ENCODE results near the gene HSBP1L1. TPM values are rescaled to one million over a fixed set of nuclear protein-coding genes. Genes with fewer than 3 reads are reported as not detected.

The HSBP1L1 gene
- total and polyA plus RNA-seq, 2 of the 13 experiments (the other 11 are each of a cell fraction or from before 2014, with no cell fraction given), result 22.6 to 45.1 TPM

DNA sequence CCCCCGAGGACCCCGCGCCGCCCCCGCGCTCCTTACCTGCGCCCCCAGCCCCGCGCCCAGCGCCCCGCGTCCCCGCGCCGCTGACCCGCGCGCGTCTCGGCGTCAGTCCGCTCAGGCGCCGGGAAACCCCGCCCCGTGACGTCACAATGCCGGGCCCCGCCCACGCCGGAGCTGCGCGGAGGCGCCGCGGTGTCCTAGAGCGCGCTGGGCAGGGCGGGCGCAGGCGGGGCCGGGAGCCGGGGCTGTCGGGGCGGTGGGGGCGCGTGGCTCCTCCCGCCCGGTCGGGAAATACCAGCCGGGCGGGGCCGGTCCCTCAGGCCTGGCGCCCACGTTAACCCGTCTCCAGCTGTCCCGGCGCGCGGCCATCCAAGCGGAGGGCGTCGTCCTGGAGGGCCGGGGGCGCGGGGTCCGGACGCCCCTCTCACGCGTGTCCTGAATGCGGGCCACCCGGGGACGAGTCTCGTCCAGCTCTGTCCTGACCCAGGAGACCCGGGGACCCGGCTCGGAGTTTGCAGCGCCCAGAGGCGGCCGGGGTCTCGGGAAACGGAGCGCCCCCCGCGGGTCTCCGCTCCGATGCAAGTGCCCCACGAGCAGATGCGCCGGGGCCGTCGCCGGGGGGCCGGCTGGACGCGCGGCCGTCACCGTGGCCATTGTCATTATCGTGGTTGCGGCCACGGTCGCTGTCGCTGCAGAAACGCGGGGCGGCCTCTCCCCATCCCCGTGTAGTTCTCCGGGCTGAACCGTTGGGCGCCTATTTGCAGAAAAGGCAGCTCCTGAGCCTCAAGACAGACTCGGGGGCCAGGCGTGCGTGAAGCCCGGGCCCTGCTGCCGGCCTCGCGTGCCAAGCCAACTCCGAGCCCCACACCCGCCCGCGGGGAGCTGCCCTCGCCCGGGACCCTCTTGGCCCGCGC is 12.6 kb upstream of the HSBP1L1 start, which contains the start of gene SLC66A2 (continued):
- peak; percentile 75 for TF ChIP-seq RBM39 (IDR thresholded peaks at IDR 0.05; ENCODE audit: low read depth, low read length, poor library complexity, severe bottlenecking)
- TF ChIP-seq MXD3 (CRISPR knock-in tag; IDR thresholded peaks at IDR 0.05), result no peak; the same call in 1 of the 2 replicates
- peak; percentile 45; the same call in 1 of the 2 replicates for TF ChIP-seq ZBTB43 (CRISPR knock-in tag; conservative IDR thresholded peaks at IDR 0.05)
- TF ChIP-seq, protein P1, sequence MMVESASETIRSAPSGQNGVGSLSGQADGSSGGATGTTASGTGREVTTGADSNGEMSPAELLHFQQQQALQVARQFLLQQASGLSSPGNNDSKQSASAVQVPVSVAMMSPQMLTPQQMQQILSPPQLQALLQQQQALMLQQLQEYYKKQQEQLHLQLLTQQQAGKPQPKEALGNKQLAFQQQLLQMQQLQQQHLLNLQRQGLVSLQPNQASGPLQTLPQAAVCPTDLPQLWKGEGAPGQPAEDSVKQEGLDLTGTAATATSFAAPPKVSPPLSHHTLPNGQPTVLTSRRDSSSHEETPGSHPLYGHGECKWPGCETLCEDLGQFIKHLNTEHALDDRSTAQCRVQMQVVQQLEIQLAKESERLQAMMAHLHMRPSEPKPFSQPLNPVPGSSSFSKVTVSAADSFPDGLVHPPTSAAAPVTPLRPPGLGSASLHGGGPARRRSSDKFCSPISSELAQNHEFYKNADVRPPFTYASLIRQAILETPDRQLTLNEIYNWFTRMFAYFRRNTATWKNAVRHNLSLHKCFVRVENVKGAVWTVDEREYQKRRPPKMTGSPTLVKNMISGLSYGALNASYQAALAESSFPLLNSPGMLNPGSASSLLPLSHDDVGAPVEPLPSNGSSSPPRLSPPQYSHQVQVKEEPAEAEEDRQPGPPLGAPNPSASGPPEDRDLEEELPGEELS (CRISPR knock-in tag; IDR thresholded peaks at IDR 0.05), result peak; percentile 27; the same call in 1 of the 2 replicates
- no peak for TF ChIP-seq ELF4 (CRISPR knock-in tag; IDR thresholded peaks at IDR 0.05; ENCODE audit: borderline replicate concordance)
- TF ChIP-seq PATZ1 (CRISPR knock-in tag; IDR thresholded peaks at IDR 0.05), result peak; percentile 92
- peak; percentile 66; the same call in 1 of the 2 replicates for TF ChIP-seq NFKB2 (CRISPR knock-in tag; IDR thresholded peaks at IDR 0.05; ENCODE audit: borderline replicate concordance)
- no peak for TF ChIP-seq SRF (IDR thresholded peaks at IDR 0.05; ENCODE audit: low read depth, low read length)
- TF ChIP-seq ARNT2 (CRISPR knock-in tag; IDR thresholded peaks at IDR 0.05; ENCODE audit: low read depth), result peak; percentile 85; the same call in 1 of the 2 replicates
- no peak for TF ChIP-seq REST (IDR thresholded peaks at IDR 0.05; ENCODE audit: borderline replicate concordance in 1 of 2, low read depth in 1 of 2, low read length in 2 of 2)
- no peak; the same call in 1 of the 2 replicates for TF ChIP-seq ZHX1 (CRISPR knock-in tag; IDR thresholded peaks at IDR 0.05; ENCODE audit: low read depth)
- no peak for TF ChIP-seq SMC3 (IDR thresholded peaks at IDR 0.05; ENCODE audit: low read length)
- TF ChIP-seq KLF9 (CRISPR knock-in tag; IDR thresholded peaks at IDR 0.05; ENCODE audit: low read depth), result no peak
- TF ChIP-seq PHF20 (CRISPR knock-in tag; IDR thresholded peaks at IDR 0.05), result no peak

Data from HepG2 (cell line).